ENCODE data around the gene KCNJ2. TPM values are rescaled to one million over a fixed set of nuclear protein-coding genes. Genes with fewer than 3 reads are reported as not detected.

The KCNJ2 gene
- total RNA-seq, 1 experiment from 2014 or later = 103 TPM

GRCh38 chr17:70157151-70157550, 12.2 kb upstream of the KCNJ2 start:
- no peak for DNase-seq (ENCODE audit: low spot score)
- in situ Hi-C loops (cut with HindIII; ENCODE audit: low sequenced_read_pairs) = loop anchor here (25.0 kb wide), 1 partner anchor 420 kb away; no protein-coding TSS in a partner anchor

GRCh38 chr17:70158180-70158579, 11.2 kb upstream of the KCNJ2 start:
- in situ Hi-C loops (cut with HindIII; ENCODE audit: low sequenced_read_pairs) = loop anchor here (25.0 kb wide), 1 partner anchor 421 kb away; no protein-coding TSS in a partner anchor
- no peak for DNase-seq (ENCODE audit: low spot score)

GRCh38 chr17:70158591-70158990, 10.7 kb upstream of the KCNJ2 start:
- in situ Hi-C loops (cut with HindIII; ENCODE audit: low sequenced_read_pairs) = loop anchor here (25.0 kb wide), 1 partner anchor 421 kb away; no protein-coding TSS in a partner anchor
- no peak for DNase-seq (ENCODE audit: low spot score)

GRCh38 chr17:70159980-70160379, 9.4 kb upstream of the KCNJ2 start:
- no peak for DNase-seq (ENCODE audit: low spot score)
- in situ Hi-C loops (cut with HindIII; ENCODE audit: low sequenced_read_pairs) = loop anchor here (25.0 kb wide), 1 partner anchor 423 kb away; no protein-coding TSS in a partner anchor

- DNase-seq (ENCODE audit: low spot score) = no peak
- in situ Hi-C loops (cut with HindIII; ENCODE audit: low sequenced_read_pairs) = loop anchor here (25.0 kb wide), 1 partner anchor 424 kb away; no protein-coding TSS in a partner anchor
These were observed 7.8 kb upstream of the KCNJ2 start for GRCh38 chr17:70161519-70161918.

- in situ Hi-C loops (cut with HindIII; ENCODE audit: low sequenced_read_pairs) = loop anchor here (25.0 kb wide), 1 partner anchor 428 kb away; no protein-coding TSS in a partner anchor
- DNase-seq (ENCODE audit: low spot score) = no peak
These were observed 3.9 kb upstream of the KCNJ2 start for GRCh38 chr17:70165383-70165782.

GRCh38 chr17:70166615-70167014, 2.7 kb upstream of the KCNJ2 start:
- in situ Hi-C loops (cut with HindIII; ENCODE audit: low sequenced_read_pairs) = loop anchor here (25.0 kb wide), 1 partner anchor 429 kb away; no protein-coding TSS in a partner anchor
- no peak for DNase-seq (ENCODE audit: low spot score)

- in situ Hi-C loops (cut with HindIII; ENCODE audit: low sequenced_read_pairs) = loop anchor here (25.0 kb wide), 1 partner anchor 431 kb away; no protein-coding TSS in a partner anchor
- DNase-seq (ENCODE audit: low spot score) = peak; percentile 63
These were observed 1.0 kb upstream of the KCNJ2 start for GRCh38 chr17:70168044-70168976.

GRCh38 chr17:70169709-70170597, 621 bp downstream of the KCNJ2 start:
- in situ Hi-C loops (cut with HindIII; ENCODE audit: low sequenced_read_pairs) = loop anchor here (25.0 kb wide), 1 partner anchor 433 kb away; no protein-coding TSS in a partner anchor
- DNase-seq (ENCODE audit: low spot score) = no peak

- in situ Hi-C loops (cut with HindIII; ENCODE audit: low sequenced_read_pairs) = loop anchor here (25.0 kb wide), 1 partner anchor 434 kb away; no protein-coding TSS in a partner anchor
- no peak for DNase-seq (ENCODE audit: low spot score)
These were observed 1.8 kb downstream of the KCNJ2 start for GRCh38 chr17:70171159-70171558.

- no peak for DNase-seq (ENCODE audit: low spot score)
- in situ Hi-C loops (cut with HindIII; ENCODE audit: low sequenced_read_pairs) = loop anchor here (25.0 kb wide), 1 partner anchor 435 kb away; no protein-coding TSS in a partner anchor
These were observed 3.1 kb downstream of the KCNJ2 start for GRCh38 chr17:70172449-70172848.

GRCh38 chr17:70172923-70173322, 3.6 kb downstream of the KCNJ2 start:
- no peak for DNase-seq (ENCODE audit: low spot score)
- in situ Hi-C loops (cut with HindIII; ENCODE audit: low sequenced_read_pairs) = loop anchor here (25.0 kb wide), 1 partner anchor 436 kb away; no protein-coding TSS in a partner anchor

GRCh38 chr17:70173681-70174080, 4.3 kb downstream of the KCNJ2 start:
- in situ Hi-C loops (cut with HindIII; ENCODE audit: low sequenced_read_pairs) = loop anchor here (25.0 kb wide), 1 partner anchor 436 kb away; no protein-coding TSS in a partner anchor
- no peak for DNase-seq (ENCODE audit: low spot score)

GRCh38 chr17:70181376-70181775, 12.0 kb downstream of the KCNJ2 start:
- no peak for DNase-seq (ENCODE audit: low spot score)
- in situ Hi-C loops (cut with HindIII; ENCODE audit: low sequenced_read_pairs) = no loop called here

- in situ Hi-C loops (cut with HindIII; ENCODE audit: low sequenced_read_pairs) = no loop called here
- peak; percentile 17 for DNase-seq (ENCODE audit: low spot score)
These were observed 12.5 kb downstream of the KCNJ2 start for GRCh38 chr17:70181866-70182265.

- no peak for DNase-seq (ENCODE audit: low spot score)
- in situ Hi-C loops (cut with HindIII; ENCODE audit: low sequenced_read_pairs) = no loop called here
These were observed 14.2 kb downstream of the KCNJ2 start for GRCh38 chr17:70183508-70183907.

- in situ Hi-C loops (cut with HindIII; ENCODE audit: low sequenced_read_pairs) = no loop called here
- no peak for DNase-seq (ENCODE audit: low spot score)
These were observed 14.9 kb downstream of the KCNJ2 start for GRCh38 chr17:70184207-70184606.

- in situ Hi-C loops (cut with HindIII; ENCODE audit: low sequenced_read_pairs) = no loop called here
- DNase-seq (ENCODE audit: low spot score) = no peak
These were observed 15.4 kb downstream of the KCNJ2 start for GRCh38 chr17:70184770-70185169.

- no peak for DNase-seq (ENCODE audit: low spot score)
- in situ Hi-C loops (cut with HindIII; ENCODE audit: low sequenced_read_pairs) = no loop called here
These were observed 16.0 kb downstream of the KCNJ2 start for GRCh38 chr17:70185285-70185684.
